NCI-H2107 treated with DMSO at 0.1 percent for 48 hours (cell line): ENCODE results near the gene CAPN2.
A peak's percentile ranks its signal among the peaks of the same experiment; 100 is the strongest.
"Not testable (repeated sequence)": the region's sequence is repeated elsewhere in the genome, so short reads cannot be mapped to it uniquely, and the experiment has no call there.

Experiments
- DNase-seq: peaks from one replicate; lab custom pipeline; 2025; ENCODE audit not compliant: unreplicated experiment; lab: John Stamatoyannopoulos, UW

Gene CAPN2

GRCh38 chr1:223784541-223784940 is 72.2 kb downstream of the CAPN2 start:
- DNase-seq, result no peak

- no peak for DNase-seq
These were observed 73.5 kb downstream of the CAPN2 start for GRCh38 chr1:223785808-223786207.

GRCh38 chr1:223788746-223789415 is 76.5 kb downstream of the CAPN2 start:
- no peak for DNase-seq

GRCh38 chr1:223792046-223792445 is 79.7 kb downstream of the CAPN2 start:
- DNase-seq, result no peak

- no peak for DNase-seq
These were observed 81.4 kb downstream of the CAPN2 start for GRCh38 chr1:223793716-223794115.

GRCh38 chr1:223794136-223794880 is 82.0 kb downstream of the CAPN2 start:
- DNase-seq, result no peak

GRCh38 chr1:223796210-223796609 is 83.9 kb downstream of the CAPN2 start:
- DNase-seq, result no peak

- DNase-seq, result no peak
These were observed 89.7 kb downstream of the CAPN2 start for GRCh38 chr1:223802032-223802431.

GRCh38 chr1:223802602-223803001 is 90.3 kb downstream of the CAPN2 start:
- no peak for DNase-seq

- DNase-seq, result no peak
These were observed 90.9 kb downstream of the CAPN2 start for GRCh38 chr1:223803211-223803610.

- not testable (repeated sequence) for DNase-seq
These were observed 97.6 kb downstream of the CAPN2 start for GRCh38 chr1:223809905-223810304.

GRCh38 chr1:223810586-223810985 is 98.2 kb downstream of the CAPN2 start:
- DNase-seq, result no peak

GRCh38 chr1:223811634-223812101 is 99.3 kb downstream of the CAPN2 start:
- DNase-seq, result peak; percentile 22

- no peak for DNase-seq
These were observed 101.3 kb downstream of the CAPN2 start for GRCh38 chr1:223813645-223814044.

- DNase-seq, result no peak
These were observed 102.9 kb downstream of the CAPN2 start for GRCh38 chr1:223815020-223815853.

GRCh38 chr1:223815865-223816264 is 103.5 kb downstream of the CAPN2 start:
- DNase-seq, result no peak

GRCh38 chr1:223817265-223817664 is 104.9 kb downstream of the CAPN2 start:
- DNase-seq, result not testable (repeated sequence)

GRCh38 chr1:223819730-223820514 is 107.6 kb downstream of the CAPN2 start:
- peak; percentile 23 for DNase-seq

GRCh38 chr1:223820515-223820858 is 108.1 kb downstream of the CAPN2 start:
- no peak for DNase-seq

- no peak for DNase-seq
These were observed 108.6 kb downstream of the CAPN2 start for GRCh38 chr1:223820971-223821370.

GRCh38 chr1:223824287-223824686 is 111.9 kb downstream of the CAPN2 start:
- DNase-seq, result no peak
